LNCaP clone FGC (cell line): ENCODE data around the gene LY6G5C.

Experiments used
- DNase-seq: peaks from one replicate; pipeline ENCODE4 v3.0.0-alpha.2; 2011; ENCODE audit warnings: low read depth
- H3K4me3 ChIP-seq: 2 replicates; pipeline ENCODE4 v1.5.1; 2011; ENCODE audit warnings: mild to moderate bottlenecking, low read depth, low read length, control low read depth
- TF ChIP-seq, protein P1 (sequence below): IDR thresholded peaks from 2 replicates; pipeline ENCODE4 v1.5.1; 2012; ENCODE audit warnings: mild to moderate bottlenecking; ENCODE audit not compliant: control insufficient read depth, insufficient read depth; ENCODE audit errors: extremely low read depth

Gene LY6G5C

DNA sequence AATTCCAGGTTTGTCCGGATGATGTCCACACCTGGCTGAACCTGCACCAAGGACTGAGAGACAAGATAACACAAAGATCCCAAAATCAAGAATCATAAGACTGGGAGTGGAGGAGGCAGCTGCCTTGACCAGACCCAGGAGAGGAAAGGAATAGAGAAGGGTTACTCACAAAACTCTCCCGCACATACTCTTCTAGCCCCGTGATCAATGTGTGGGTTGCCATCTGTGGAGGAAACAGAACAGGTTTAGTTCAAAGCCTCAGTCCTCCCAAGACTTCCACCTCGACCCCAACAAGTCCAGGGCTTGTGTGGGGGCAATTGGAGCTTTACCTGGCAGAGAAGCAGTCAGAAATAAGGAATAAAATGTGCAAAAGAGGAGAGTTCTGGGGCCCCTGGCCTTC is 39.5 kb downstream of the LY6G5C start:
- no peak for DNase-seq
- no peak overlapping the region for H3K4me3 ChIP-seq
- TF ChIP-seq, protein P1, sequence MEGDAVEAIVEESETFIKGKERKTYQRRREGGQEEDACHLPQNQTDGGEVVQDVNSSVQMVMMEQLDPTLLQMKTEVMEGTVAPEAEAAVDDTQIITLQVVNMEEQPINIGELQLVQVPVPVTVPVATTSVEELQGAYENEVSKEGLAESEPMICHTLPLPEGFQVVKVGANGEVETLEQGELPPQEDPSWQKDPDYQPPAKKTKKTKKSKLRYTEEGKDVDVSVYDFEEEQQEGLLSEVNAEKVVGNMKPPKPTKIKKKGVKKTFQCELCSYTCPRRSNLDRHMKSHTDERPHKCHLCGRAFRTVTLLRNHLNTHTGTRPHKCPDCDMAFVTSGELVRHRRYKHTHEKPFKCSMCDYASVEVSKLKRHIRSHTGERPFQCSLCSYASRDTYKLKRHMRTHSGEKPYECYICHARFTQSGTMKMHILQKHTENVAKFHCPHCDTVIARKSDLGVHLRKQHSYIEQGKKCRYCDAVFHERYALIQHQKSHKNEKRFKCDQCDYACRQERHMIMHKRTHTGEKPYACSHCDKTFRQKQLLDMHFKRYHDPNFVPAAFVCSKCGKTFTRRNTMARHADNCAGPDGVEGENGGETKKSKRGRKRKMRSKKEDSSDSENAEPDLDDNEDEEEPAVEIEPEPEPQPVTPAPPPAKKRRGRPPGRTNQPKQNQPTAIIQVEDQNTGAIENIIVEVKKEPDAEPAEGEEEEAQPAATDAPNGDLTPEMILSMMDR = no peak

DNA sequence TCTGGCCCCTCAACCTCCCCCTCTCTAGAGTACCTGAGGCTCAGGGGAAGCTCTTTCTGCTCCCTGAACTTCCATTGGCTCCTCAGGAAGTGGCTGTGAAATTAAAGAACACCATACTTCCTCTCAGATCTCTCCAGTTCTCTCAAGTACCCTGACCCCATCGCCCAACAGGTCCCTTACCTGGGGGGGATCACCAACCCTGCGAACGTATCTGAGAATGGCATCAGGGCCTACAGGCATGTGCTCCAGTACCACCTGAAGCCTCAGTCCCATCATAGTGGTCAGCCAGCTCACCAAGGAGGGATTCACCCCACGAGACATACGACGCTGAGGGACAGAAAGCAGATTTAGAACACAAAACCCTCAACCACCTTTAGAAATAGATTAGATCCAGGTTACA is 40.3 kb downstream of the LY6G5C start:
- TF ChIP-seq, protein P1 = no peak
- no peak overlapping the region for H3K4me3 ChIP-seq
- no peak for DNase-seq

DNA sequence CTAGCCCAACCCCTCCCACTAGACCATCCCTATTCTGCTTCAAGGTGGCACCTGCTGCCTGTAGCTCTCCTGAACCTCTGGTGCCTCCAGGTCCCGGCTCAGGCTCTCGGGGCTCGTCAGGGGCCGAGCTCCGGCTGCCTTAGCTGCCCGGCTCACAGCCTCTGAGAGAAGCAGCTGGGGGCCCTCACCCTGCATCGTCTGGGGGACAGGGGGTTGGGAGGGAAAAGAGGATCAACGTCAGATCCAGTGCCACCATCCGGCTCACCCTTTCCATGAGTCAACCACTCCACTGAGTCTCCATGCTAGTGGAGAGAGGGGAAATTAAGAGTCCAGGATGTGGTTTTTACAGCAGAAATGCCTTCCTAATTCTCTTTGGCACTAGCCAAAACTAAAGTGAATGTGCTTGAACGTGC is 41.4 kb downstream of the LY6G5C start:
- no peak overlapping the region for H3K4me3 ChIP-seq
- TF ChIP-seq, protein P1 = no peak
- no peak for DNase-seq

DNA sequence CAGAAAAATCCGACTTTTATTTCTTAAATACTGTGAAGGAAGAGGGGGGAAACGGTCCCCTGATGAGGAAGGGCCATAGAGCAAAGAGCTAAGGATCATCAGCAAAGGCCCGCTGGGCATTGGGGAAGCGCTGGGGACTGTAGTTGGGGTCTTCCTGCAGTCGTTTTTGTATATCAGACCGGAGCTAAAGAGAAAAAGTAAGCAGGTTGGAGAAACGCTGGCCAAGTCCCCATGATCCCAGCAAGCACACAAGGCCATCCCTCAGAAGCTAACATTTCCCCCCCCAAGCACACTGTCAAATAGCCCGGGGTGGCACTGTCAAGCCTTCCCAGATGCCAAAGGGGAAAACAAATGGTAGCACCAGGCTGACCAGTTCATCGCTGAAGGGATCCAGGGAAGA is 41.8 kb downstream of the LY6G5C start:
- no peak for DNase-seq
- TF ChIP-seq, protein P1 = no peak
- no peak overlapping the region for H3K4me3 ChIP-seq

DNA sequence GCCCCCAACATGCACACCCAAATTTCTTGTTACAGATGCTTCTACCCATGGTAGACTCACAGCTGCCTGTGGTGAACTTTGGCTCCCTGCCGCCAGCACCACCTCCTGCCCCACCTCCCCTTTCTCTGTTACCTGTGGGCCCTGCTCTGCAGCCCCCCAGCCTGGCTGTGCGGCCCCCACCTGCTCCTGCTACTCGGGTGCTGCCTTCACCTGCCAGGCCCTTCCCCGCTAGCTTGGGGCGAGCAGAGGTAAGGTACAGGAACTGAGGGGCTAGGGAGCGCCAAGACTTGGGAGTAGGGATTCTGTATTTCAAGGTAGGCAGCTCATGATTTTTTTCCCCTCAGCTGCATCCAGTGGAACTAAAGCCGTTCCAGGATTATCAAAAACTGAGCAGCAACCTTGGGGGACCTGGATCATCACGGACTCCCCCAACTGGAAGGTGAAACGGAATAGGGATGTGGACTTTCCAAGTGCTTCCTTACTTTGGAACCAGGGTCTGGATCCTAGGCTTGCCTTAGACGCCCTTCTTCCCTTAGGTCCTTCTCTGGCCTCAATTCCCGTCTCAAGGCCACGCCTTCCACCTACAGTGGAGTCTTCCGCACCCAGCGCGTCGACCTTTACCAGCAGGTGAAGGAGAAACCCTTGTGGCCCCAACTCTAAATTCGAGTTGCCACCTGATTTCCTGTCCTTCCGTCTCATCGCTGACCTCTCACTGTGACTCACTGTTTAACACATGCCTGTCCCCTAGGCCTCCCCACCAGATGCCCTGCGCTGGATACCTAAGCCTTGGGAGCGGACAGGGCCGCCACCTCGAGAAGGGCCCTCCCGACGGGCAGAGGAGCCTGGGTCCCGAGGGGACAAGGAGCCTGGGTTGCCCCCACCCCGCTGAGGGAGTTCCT is 43.9 kb downstream of the LY6G5C start:
- no peak overlapping the region for H3K4me3 ChIP-seq
- no peak for DNase-seq
- TF ChIP-seq, protein P1 = no peak

DNA sequence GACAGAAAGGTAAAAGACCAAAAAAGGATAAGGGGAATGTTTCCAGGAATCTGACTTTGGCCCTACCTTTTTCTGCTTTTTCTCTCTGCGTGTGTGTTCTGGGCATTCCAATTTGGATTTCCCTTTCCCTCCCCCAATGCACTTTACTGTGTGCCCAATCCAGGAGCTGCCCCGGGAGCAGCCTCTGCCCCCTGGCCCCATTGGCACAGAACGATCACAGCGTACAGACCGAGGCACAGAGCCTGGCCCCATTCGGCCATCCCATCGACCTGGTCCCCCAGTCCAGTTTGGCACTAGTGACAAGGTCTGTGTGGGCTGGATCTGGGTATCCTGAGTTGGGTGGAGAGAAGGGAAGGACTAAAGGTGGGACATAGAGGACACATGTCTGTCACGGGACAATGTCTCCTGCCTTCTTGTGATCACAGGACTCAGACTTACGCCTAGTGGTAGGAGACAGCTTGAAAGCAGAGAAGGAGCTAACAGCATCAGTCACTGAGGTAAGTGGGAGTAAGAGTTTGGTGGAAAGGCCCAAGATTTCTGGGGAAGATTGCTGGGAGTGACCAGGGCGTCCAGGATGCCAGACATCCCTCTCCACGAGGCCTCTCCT is 45.8 kb downstream of the LY6G5C start:
- no peak overlapping the region for H3K4me3 ChIP-seq
- TF ChIP-seq, protein P1 = no peak
- no peak for DNase-seq
